ENCODE results near the gene ABCA7.

- TF ChIP-seq, protein P1, sequence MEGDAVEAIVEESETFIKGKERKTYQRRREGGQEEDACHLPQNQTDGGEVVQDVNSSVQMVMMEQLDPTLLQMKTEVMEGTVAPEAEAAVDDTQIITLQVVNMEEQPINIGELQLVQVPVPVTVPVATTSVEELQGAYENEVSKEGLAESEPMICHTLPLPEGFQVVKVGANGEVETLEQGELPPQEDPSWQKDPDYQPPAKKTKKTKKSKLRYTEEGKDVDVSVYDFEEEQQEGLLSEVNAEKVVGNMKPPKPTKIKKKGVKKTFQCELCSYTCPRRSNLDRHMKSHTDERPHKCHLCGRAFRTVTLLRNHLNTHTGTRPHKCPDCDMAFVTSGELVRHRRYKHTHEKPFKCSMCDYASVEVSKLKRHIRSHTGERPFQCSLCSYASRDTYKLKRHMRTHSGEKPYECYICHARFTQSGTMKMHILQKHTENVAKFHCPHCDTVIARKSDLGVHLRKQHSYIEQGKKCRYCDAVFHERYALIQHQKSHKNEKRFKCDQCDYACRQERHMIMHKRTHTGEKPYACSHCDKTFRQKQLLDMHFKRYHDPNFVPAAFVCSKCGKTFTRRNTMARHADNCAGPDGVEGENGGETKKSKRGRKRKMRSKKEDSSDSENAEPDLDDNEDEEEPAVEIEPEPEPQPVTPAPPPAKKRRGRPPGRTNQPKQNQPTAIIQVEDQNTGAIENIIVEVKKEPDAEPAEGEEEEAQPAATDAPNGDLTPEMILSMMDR (conservative IDR thresholded peaks at IDR 0.05): no peak
- no peak for TF ChIP-seq ZFX (IDR thresholded peaks at IDR 0.05)
Observed at GRCh38 chr19:1110809-1111640, 71.1 kb downstream of the ABCA7 start.
